NCI-H524 (cell line): ENCODE data around the gene EIF4G3.
"Not testable (repeated sequence)": the region's sequence is repeated elsewhere in the genome, so short reads cannot be mapped to it uniquely, and the experiment has no call there.

Source experiments
- DNase-seq, 2 experiments: peaks; one replicate each; lab custom pipeline; 2025; lab: John Stamatoyannopoulos, UW

EIF4G3 gene

GRCh38 chr1:21184276-21184675 lies 7.6 kb upstream of the EIF4G3 start:
- DNase-seq: no peak

- no peak for DNase-seq
Observed at GRCh38 chr1:21182181-21182731, 5.6 kb upstream of the EIF4G3 start.

- DNase-seq: not testable (repeated sequence)
Observed at GRCh38 chr1:21178271-21178670, 1.6 kb upstream of the EIF4G3 start.

- DNase-seq: peak; percentile 51 to 53
Observed at GRCh38 chr1:21175670-21176581, 771 bp downstream of the EIF4G3 start.

- DNase-seq: no peak
Observed at GRCh38 chr1:21175324-21175669, 1.4 kb downstream of the EIF4G3 start.

GRCh38 chr1:21174654-21175323 lies 1.9 kb downstream of the EIF4G3 start:
- no peak for DNase-seq

- DNase-seq: no peak
Observed at GRCh38 chr1:21174230-21174629, 2.5 kb downstream of the EIF4G3 start.

- DNase-seq: not testable (repeated sequence)
Observed at GRCh38 chr1:21173096-21173495, 3.6 kb downstream of the EIF4G3 start.

- DNase-seq: not testable (repeated sequence)
Observed at GRCh38 chr1:21170837-21171236, 5.9 kb downstream of the EIF4G3 start.

GRCh38 chr1:21168444-21168843 lies 8.3 kb downstream of the EIF4G3 start:
- no peak for DNase-seq

- DNase-seq: no peak
Observed at GRCh38 chr1:21165646-21166045, 11.1 kb downstream of the EIF4G3 start.

GRCh38 chr1:21165076-21165475 lies 11.6 kb downstream of the EIF4G3 start:
- no peak for DNase-seq

- DNase-seq: no peak
Observed at GRCh38 chr1:21164266-21164665, 12.4 kb downstream of the EIF4G3 start.

GRCh38 chr1:21162740-21163464 lies 13.8 kb downstream of the EIF4G3 start:
- no peak for DNase-seq

- no peak for DNase-seq
Observed at GRCh38 chr1:21161842-21162241, 14.9 kb downstream of the EIF4G3 start.

GRCh38 chr1:21160263-21160796 lies 16.4 kb downstream of the EIF4G3 start:
- no peak for DNase-seq

- no peak for DNase-seq
Observed at GRCh38 chr1:21157868-21158267, 18.8 kb downstream of the EIF4G3 start.

- no peak for DNase-seq
Observed at GRCh38 chr1:21157054-21157453, 19.6 kb downstream of the EIF4G3 start.

- no peak for DNase-seq
Observed at GRCh38 chr1:21156019-21156418, 20.7 kb downstream of the EIF4G3 start.

GRCh38 chr1:21154717-21155116 lies 22.0 kb downstream of the EIF4G3 start:
- no peak for DNase-seq

- no peak for DNase-seq
Observed at GRCh38 chr1:21153388-21153787, 23.3 kb downstream of the EIF4G3 start.
